ENCODE data around the gene BTBD10.
A peak's percentile ranks its signal among the peaks of the same experiment; 100 is the strongest.

BTBD10 gene

GRCh38 chr11:13338019-13338426, 125.0 kb downstream of the BTBD10 start:
- peak; percentile 48 for DNase-seq

Measured in activated CD4-positive, alpha-beta T cell treated with anti-CD3 and anti-CD28 coated beads, Interleukin-2, Interleukin-6, amounts not matched to agents 100 ng/mL and 50 ng/mL, durations not matched to agents 16 hours and 8 hours (primary cell).